Sciatic nerve (tissue), 2 donors: ENCODE results near the gene TNIP2. TPM values are rescaled to one million over a fixed set of nuclear protein-coding genes. Genes with fewer than 3 reads are reported as not detected.
"Not testable (repeated sequence)": the region's sequence is repeated elsewhere in the genome, so short reads cannot be mapped to it uniquely, and the experiment has no call there.

Experiments used
- ATAC-seq: fragments of 200-7000 bp; cut with Tn5 transposase; one replicate; pipeline ENCODE4 v1.9.1; 2020; ENCODE audit warnings: mild to moderate bottlenecking, moderate library complexity
- DNase-seq: peaks from one replicate; pipeline ENCODE4 v3.0.0-alpha.2; 2020; ENCODE audit warnings: low spot score
- intact Hi-C: fragments of 100-400 bp; cut with DNase I; formaldehyde crosslinking; loops from one replicate; pipeline ENCODE4 v1.14.2; 2022
- total RNA-seq: library from RNA; stranded (reverse); fragmentation: NEBNext Ultra II Directional; extraction: Animal tissue kit (Norgen Biotek cat#: 25700); gene quantifications from one replicate; pipeline ENCODE4 v1.2.1, GENCODE V29; 2021
- donor health status: DM: no; HTN: no; CAD: no.
- donor health status: DM: no; HTN: no; CAD: no.

TNIP2 gene
- total RNA-seq, 1 donor from 2014 or later: 34.9 TPM

- peak; percentile 54 for DNase-seq
- intact Hi-C loops: no loop called here
- ATAC-seq: no peak
Observed at GRCh38 chr4:2731907-2732317, 24.2 kb downstream of the TNIP2 start.

- ATAC-seq (no peak), DNase-seq (no peak)
- intact Hi-C loops: no loop called here
Observed at GRCh38 chr4:2729533-2729875, 26.6 kb downstream of the TNIP2 start.

GRCh38 chr4:2728806-2729532, 27.2 kb downstream of the TNIP2 start:
- peak; percentile 36 for DNase-seq
- intact Hi-C loops: no loop called here
- ATAC-seq: no peak

GRCh38 chr4:2728221-2728620, 27.9 kb downstream of the TNIP2 start:
- intact Hi-C loops: no loop called here
- DNase-seq (peak; percentile 25), ATAC-seq (no peak)

- DNase-seq: peak; percentile 45
- intact Hi-C loops, ATAC-seq: not testable (repeated sequence)
Observed at GRCh38 chr4:2726881-2727280, 29.3 kb downstream of the TNIP2 start.

- DNase-seq (no peak), ATAC-seq (no peak)
- intact Hi-C loops: no loop called here
Observed at GRCh38 chr4:2725380-2725779, 30.8 kb downstream of the TNIP2 start.

- ATAC-seq: no peak
- no peak for DNase-seq
- intact Hi-C loops: no loop called here
Observed at GRCh38 chr4:2723751-2724150, 32.4 kb downstream of the TNIP2 start.

GRCh38 chr4:2722033-2722432, 34.1 kb downstream of the TNIP2 start:
- ATAC-seq: no peak
- DNase-seq: no peak
- intact Hi-C loops: no loop called here

GRCh38 chr4:2721586-2721985, 34.5 kb downstream of the TNIP2 start:
- intact Hi-C loops: no loop called here
- ATAC-seq (no peak), DNase-seq (no peak)

GRCh38 chr4:2716236-2716635, 39.9 kb downstream of the TNIP2 start:
- ATAC-seq (no peak), DNase-seq (no peak)
- intact Hi-C loops: no loop called here

- intact Hi-C loops: no loop called here
- no peak for DNase-seq
- ATAC-seq: no peak
Observed at GRCh38 chr4:2715426-2715825, 40.7 kb downstream of the TNIP2 start.

- ATAC-seq: no peak
- intact Hi-C loops: no loop called here
- DNase-seq: no peak
Observed at GRCh38 chr4:2714918-2715317, 41.2 kb downstream of the TNIP2 start.

GRCh38 chr4:2714061-2714770, 41.9 kb downstream of the TNIP2 start:
- ATAC-seq: peak; percentile 64
- intact Hi-C loops: no loop called here
- no peak for DNase-seq

GRCh38 chr4:2713337-2713736, 42.8 kb downstream of the TNIP2 start:
- intact Hi-C loops: no loop called here
- DNase-seq (no peak), ATAC-seq (no peak)

GRCh38 chr4:2712261-2712842, 43.8 kb downstream of the TNIP2 start:
- ATAC-seq: no peak
- intact Hi-C loops: no loop called here
- DNase-seq: peak; percentile 37

GRCh38 chr4:2702770-2703169, 53.4 kb downstream of the TNIP2 start:
- ATAC-seq (no peak), DNase-seq (no peak)
- intact Hi-C loops: no loop called here

- DNase-seq: no peak
- no peak for ATAC-seq
- intact Hi-C loops: no loop called here
Observed at GRCh38 chr4:2702361-2702760, 53.8 kb downstream of the TNIP2 start.

GRCh38 chr4:2700031-2700430, 56.1 kb downstream of the TNIP2 start:
- intact Hi-C loops: no loop called here
- ATAC-seq: no peak

GRCh38 chr4:2699534-2699933, 56.6 kb downstream of the TNIP2 start:
- intact Hi-C loops: no loop called here
- DNase-seq: no peak
- no peak for ATAC-seq

More at GRCh38 chr4:2700031-2700430, 56.1 kb downstream of the TNIP2 start:
- no peak for DNase-seq

GRCh38 chr4:2698951-2699505, 57.1 kb downstream of the TNIP2 start:
- intact Hi-C loops: no loop called here
- ATAC-seq (no peak), DNase-seq (no peak)
